Measurements from ENCODE around the gene ATP1A3. TPM values are rescaled to one million over a fixed set of nuclear protein-coding genes. Genes with fewer than 3 reads are reported as not detected.

ATP1A3 gene
- total and polyA plus RNA-seq, 2 donors (not counting 1 experiment from before 2014, with no cell fraction given), result 1.2 to 3.8 TPM

- Histone ChIP-seq H3K4me1 (ENCODE audit: control insufficient read depth in 2 of 2, insufficient read depth in 2 of 2, low read length in 2 of 2) (peaks cover 53 to 62% of the 10 kb centered on the region in 2 donors), H4K20me1 (ENCODE audit: control insufficient read depth, insufficient read depth, low read length, poor library complexity, severe bottlenecking) (no peaks in the 10 kb centered on the region), H3K4me3 (ENCODE audit: control extremely low read depth in 1 of 5, extremely low read depth in 1 of 5, insufficient read depth in 1 of 5, low read depth in 2 of 5, low read length in 4 of 5) (peak overlapping the region; percentile 22 to 72 (median 60)), H3K4me2 (replicated peaks; ENCODE audit: low read depth, low read length, poor library complexity, severe bottlenecking) (peak overlapping the region; percentile 94), H3K27ac (ENCODE audit: low read length in 2 of 2) (no peak overlapping the region), H3K36me3 (replicated peaks in 1 of 2; ENCODE audit: control extremely low read depth in 1 of 2, control insufficient read depth in 1 of 2, extremely low read depth in 1 of 2, insufficient read depth in 2 of 2, low read length in 1 of 2) (no peaks in the 10 kb centered on the region), H3K9me3 (ENCODE audit: control extremely low read depth in 1 of 3, control insufficient read depth in 2 of 3, insufficient read depth in 1 of 3, low read length in 2 of 3) (no peaks in the 10 kb centered on the region), H3K79me2 (ENCODE audit: control insufficient read depth, insufficient read depth, low read length) (peaks cover 4% of the 10 kb centered on the region), H3K27me3 (replicated peaks in 1 of 4; ENCODE audit: control extremely low read depth in 1 of 4, control insufficient read depth in 3 of 4, insufficient read depth in 4 of 4, low read length in 3 of 4) (peaks cover 0 to 34% (median 6%) of the 10 kb centered on the region in 4 experiments), H2AFZ (ENCODE audit: insufficient read depth, low read depth, low read length, poor library complexity, severe bottlenecking) (peak overlapping the region; percentile 83), H3K9ac (ENCODE audit: low read length) (peak overlapping the region; percentile 73)
- H3K27ac Mint-ChIP-seq, result peak overlapping the region; percentile 87
- H3K4me1 Mint-ChIP-seq, result peaks cover 36% of the 10 kb centered on the region
- DNase-seq, result peak; percentile 74
- ATAC-seq (ENCODE audit: low read depth), result peak; percentile 63
- H3K4me3 Mint-ChIP-seq, result no peak overlapping the region
- CTCF ChIA-PET, result interaction anchor here (1.0 to 4.4 kb wide), 11 partner anchors 12 to 94 kb away, joined by 3 to 28 read pairs (median 4); no protein-coding TSS in a partner anchor
- TF ChIP-seq CTCF (IDR thresholded peaks at IDR 0.05), result no peak
- WGBS (ENCODE audit: insufficient coverage), result 13% methylated on average over 11 of the region's 29 CpGs
- intact Hi-C loops (cut with micrococcal nuclease), result loop anchor here (2.0 kb wide), 2 partner anchors 14 to 16 kb away; no protein-coding TSS in a partner anchor
- peaks cover 5% of the 10 kb centered on the region for H3K27me3 Mint-ChIP-seq
- POLR2A ChIA-PET, result interaction anchor here (0.6 to 2.5 kb wide), 5 partner anchors 12 to 52 kb away, joined by 3 to 17 read pairs (median 5); partner anchors contain the start of gene CD79A
- no peaks in the 10 kb centered on the region for H3K9me3 Mint-ChIP-seq (ENCODE audit: insufficient read depth)
These were observed 65.1 kb downstream of the ATP1A3 start for GRCh38 chr19:41928754-41929535.

- Histone ChIP-seq H3K4me2 (replicated peaks; ENCODE audit: low read depth, low read length, poor library complexity, severe bottlenecking) (peak within 1 kb of the TSS; percentile 94), H4K20me1 (ENCODE audit: control insufficient read depth, insufficient read depth, low read length, poor library complexity, severe bottlenecking) (no peaks in the 10 kb centered on the region), H3K36me3 (replicated peaks in 1 of 2; ENCODE audit: control extremely low read depth in 1 of 2, control insufficient read depth in 1 of 2, extremely low read depth in 1 of 2, insufficient read depth in 2 of 2, low read length in 1 of 2) (no peaks in the 10 kb centered on the region), H3K4me3 (ENCODE audit: control extremely low read depth in 1 of 5, extremely low read depth in 1 of 5, insufficient read depth in 1 of 5, low read depth in 2 of 5, low read length in 4 of 5) (peak within 1 kb of the TSS; percentile 49 to 72 (median 60)), H2AFZ (ENCODE audit: insufficient read depth, low read depth, low read length, poor library complexity, severe bottlenecking) (peak within 1 kb of the TSS; percentile 83), H3K4me1 (ENCODE audit: control insufficient read depth in 2 of 2, insufficient read depth in 2 of 2, low read length in 2 of 2) (peaks cover 52 to 60% of the 10 kb centered on the region in 2 donors), H3K27me3 (replicated peaks in 1 of 4; ENCODE audit: control extremely low read depth in 1 of 4, control insufficient read depth in 3 of 4, insufficient read depth in 4 of 4, low read length in 3 of 4) (peaks cover 0 to 36% (median 7%) of the 10 kb centered on the region in 4 experiments), H3K9me3 (ENCODE audit: control extremely low read depth in 1 of 3, control insufficient read depth in 2 of 3, insufficient read depth in 1 of 3, low read length in 2 of 3) (no peaks in the 10 kb centered on the region), H3K79me2 (ENCODE audit: control insufficient read depth, insufficient read depth, low read length) (peaks cover 7% of the 10 kb centered on the region), H3K27ac (ENCODE audit: low read length in 2 of 2) (peak within 1 kb of the TSS; percentile 18 to 56), H3K9ac (ENCODE audit: low read length) (peak within 1 kb of the TSS; percentile 73)
- DNase-seq (peak; percentile 59), ATAC-seq (ENCODE audit: low read depth) (peak; percentile 31)
- Mint-ChIP-seq H3K27ac (peak within 1 kb of the TSS; percentile 87), H3K4me1 (peaks cover 32% of the 10 kb centered on the region), H3K27me3 (peaks cover 7% of the 10 kb centered on the region), H3K4me3 (no peak within 1 kb of the TSS), H3K9me3 (ENCODE audit: insufficient read depth) (no peaks in the 10 kb centered on the region)
- ChIA-PET POLR2A (interaction anchor here (0.6 to 2.5 kb wide), 5 partner anchors 17 to 45 kb away, joined by 3 to 17 read pairs (median 4); partner anchors contain the start of gene ARHGEF1), CTCF (interaction anchor here (1.0 to 1.3 kb wide), 4 partner anchors 18 to 30 kb away, joined by 3 to 4 read pairs (median 4); no protein-coding TSS in a partner anchor)
- intact Hi-C loops (cut with micrococcal nuclease), result loop anchor here (2.0 kb wide), 2 partner anchors 13 to 17 kb away; no protein-coding TSS in a partner anchor
- TF ChIP-seq CTCF (IDR thresholded peaks at IDR 0.05) (no peak), EZH2 (IDR thresholded peaks at IDR 0.05; ENCODE audit: borderline replicate concordance, insufficient read depth, low read depth, low read length, poor library complexity, severe bottlenecking) (no peak)
- WGBS (ENCODE audit: insufficient coverage), result under 1% methylated on average over 40 of the region's 49 CpGs
These were observed 65.8 kb downstream of the ATP1A3 start, which contains the start of gene ERFL for GRCh38 chr19:41928221-41928683. Gene ERFL (minus strand): TSS chr19:41928449. CDS start chr19:41912919, 15,530 bp downstream.

Data from B cell (primary cell).